GM13976 (cell line): ENCODE data around the gene CMTM1.
A peak's percentile ranks its signal among the peaks of the same experiment; 100 is the strongest.

ENCODE experiments used
- DNase-seq: peaks from one replicate; pipeline ENCODE4 v3.0.0; 2012; ENCODE audit warnings: low spot score
- in situ Hi-C: fragments of 300-500 bp; cut with MboI; formaldehyde crosslinking; loops from one replicate; pipeline ENCODE4 v1.12.0; 2022; ENCODE audit warnings: low sequenced_read_pairs, mixed read lengths, inconsistent platforms; ENCODE audit not compliant: unreplicated experiment
- TF ChIP-seq, protein P1 (sequence below): IDR thresholded peaks from 2 replicates; pipeline ENCODE4 v1.5.1; 2012; ENCODE audit warnings: borderline replicate concordance, mild to moderate bottlenecking; ENCODE audit not compliant: insufficient read depth; ENCODE audit errors: extremely low read depth, missing control alignments, control extremely low read depth

Gene CMTM1

DNA sequence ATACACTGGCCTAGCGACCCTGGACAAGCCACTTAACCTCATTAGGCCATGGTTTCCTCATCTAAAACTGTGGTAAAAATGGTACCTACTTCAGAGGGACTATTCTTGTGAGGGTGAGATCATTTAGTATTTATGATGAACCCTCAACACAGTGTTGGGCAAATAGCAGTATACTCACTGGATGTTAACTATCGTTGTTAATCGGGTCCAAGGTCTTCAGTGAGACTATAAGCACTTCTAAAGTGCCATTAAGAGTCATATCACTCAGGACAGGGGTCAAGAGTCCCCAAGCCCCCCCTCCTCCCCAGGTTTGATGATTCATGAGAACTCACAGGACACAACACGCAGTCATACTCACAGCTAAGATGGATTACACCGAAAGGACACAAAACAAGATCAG is 27.3 kb upstream of the CMTM1 start:
- DNase-seq = no peak
- TF ChIP-seq, protein P1, sequence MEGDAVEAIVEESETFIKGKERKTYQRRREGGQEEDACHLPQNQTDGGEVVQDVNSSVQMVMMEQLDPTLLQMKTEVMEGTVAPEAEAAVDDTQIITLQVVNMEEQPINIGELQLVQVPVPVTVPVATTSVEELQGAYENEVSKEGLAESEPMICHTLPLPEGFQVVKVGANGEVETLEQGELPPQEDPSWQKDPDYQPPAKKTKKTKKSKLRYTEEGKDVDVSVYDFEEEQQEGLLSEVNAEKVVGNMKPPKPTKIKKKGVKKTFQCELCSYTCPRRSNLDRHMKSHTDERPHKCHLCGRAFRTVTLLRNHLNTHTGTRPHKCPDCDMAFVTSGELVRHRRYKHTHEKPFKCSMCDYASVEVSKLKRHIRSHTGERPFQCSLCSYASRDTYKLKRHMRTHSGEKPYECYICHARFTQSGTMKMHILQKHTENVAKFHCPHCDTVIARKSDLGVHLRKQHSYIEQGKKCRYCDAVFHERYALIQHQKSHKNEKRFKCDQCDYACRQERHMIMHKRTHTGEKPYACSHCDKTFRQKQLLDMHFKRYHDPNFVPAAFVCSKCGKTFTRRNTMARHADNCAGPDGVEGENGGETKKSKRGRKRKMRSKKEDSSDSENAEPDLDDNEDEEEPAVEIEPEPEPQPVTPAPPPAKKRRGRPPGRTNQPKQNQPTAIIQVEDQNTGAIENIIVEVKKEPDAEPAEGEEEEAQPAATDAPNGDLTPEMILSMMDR = no peak
- in situ Hi-C loops = no loop called here

GRCh38 chr16:66539623-66540469 is 26.4 kb upstream of the CMTM1 start:
- peak; percentile 55 for DNase-seq
- TF ChIP-seq, protein P1 = no peak
- in situ Hi-C loops = no loop called here

DNA sequence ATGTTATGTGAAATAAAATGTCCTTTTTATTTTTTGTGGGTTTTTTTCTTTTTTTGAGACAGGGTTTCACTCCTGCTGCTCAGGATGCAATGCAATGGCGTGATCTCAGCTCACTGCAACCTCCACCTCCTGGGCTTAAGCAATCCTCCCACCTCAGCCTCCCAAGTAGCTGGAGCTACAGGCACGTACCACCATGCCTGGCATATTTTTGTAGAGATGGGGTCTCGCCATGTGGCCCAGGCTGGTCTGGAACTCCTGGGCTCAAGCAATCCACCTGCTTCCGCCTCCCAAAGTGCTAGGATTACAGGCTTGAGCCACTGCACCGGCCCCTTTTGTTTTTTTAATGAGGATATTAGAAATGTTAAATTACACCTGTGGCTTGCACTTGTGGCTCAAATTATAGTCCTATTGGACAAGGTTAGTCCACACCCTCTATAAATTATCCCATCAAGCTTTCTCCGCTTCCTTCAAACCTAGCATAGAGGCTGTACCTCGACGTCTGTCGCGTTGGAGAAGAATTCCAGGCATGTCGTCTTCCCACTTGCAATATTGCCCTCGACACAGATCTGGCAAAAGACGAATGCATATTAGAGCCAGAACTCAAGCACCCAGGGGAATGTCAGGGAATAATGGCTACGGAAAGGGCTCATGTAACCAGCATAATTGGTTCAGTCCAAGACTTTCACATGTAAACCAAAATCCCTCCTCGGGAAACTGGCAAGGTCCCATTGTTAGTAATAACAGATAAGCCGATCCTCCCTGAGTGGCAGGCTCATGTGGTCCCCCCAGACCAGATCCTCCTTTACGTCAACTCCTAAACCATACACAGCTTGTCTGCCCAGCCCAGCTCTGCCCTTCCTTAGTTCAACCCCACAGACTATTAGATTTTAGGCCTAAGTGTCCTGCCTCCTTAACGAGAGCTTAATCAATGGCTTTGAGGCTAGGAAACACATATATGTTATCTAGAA is 24.6 kb upstream of the CMTM1 start:
- no peak for DNase-seq
- TF ChIP-seq, protein P1 = no peak
- in situ Hi-C loops = no loop called here

DNA sequence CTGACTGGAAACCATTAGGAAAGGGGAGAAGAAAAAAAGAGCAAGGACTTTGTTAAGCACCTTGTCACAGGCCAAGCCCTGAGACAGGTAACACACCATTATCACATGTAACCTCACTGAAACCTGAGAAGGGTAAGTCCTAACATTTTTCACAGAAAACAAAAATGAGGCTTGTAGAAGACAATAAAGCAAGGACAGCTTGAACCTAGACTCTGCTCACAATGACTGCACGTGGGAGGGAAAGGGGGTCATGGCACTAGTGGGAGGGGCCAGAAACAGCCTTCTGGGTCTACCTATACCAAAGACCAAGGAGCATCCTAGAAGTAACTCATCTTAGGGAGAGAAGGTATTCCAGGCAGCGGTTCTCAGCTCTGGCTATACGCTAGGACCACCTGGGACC is 23.8 kb upstream of the CMTM1 start:
- TF ChIP-seq, protein P1 = no peak
- in situ Hi-C loops = no loop called here
- DNase-seq = no peak

- in situ Hi-C loops = no loop called here
- DNase-seq = no peak
- TF ChIP-seq, protein P1 = no peak
These were observed 22.7 kb upstream of the CMTM1 start for GRCh38 chr16:66543541-66543940.

DNA sequence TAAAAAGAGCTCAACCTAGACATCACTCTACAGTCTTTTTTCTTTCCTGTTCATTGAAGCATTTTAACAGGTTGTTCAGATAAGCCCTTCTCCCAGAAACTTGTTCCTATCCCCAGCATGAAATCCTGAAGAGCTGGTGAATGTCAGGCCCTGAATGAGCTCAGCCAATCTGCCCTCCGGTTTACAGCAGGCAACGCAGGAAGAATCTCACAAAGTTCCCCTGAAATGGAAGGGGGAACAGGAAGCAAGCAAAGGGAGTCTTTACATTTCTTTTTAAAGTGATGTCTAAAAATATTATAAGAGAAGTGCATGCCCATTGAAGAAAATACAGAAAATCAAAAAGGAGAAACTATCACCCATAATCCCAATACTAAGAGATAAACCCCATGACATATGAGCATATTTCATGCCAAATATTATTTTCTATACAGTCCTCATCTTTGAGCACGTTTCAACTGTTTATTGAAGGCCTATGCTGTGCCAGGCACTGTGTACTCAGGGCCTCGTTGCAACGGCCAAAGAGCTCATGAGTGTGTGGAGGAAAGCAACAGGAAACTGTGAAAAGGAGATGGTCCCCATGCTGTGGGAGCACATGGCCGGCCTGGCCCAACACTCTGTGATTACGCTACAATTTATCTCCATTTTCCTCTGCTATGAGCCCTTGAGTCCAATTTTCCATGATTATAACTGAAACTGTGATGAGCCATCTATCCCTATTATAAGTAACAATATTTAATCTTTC is 22.1 kb upstream of the CMTM1 start:
- no peak for DNase-seq
- in situ Hi-C loops = no loop called here
- TF ChIP-seq, protein P1 = no peak
